KOPT-K1 (cell line): ENCODE results near the gene PIK3R1.

Experiments used
- H3K27ac ChIP-seq: fragments of 200-600 bp; sonication (generic); 2 replicates; pipeline ENCODE4 v1.5.1; 2016; ENCODE audit warnings: antibody characterized with exemption, mild to moderate bottlenecking, low read depth, low read length; ENCODE audit not compliant: poor library complexity, severe bottlenecking
- H3K36me3 ChIP-seq: fragments of 200-600 bp; sonication (generic); 2 replicates; pipeline ENCODE4 v1.5.1; 2017; ENCODE audit warnings: antibody characterized with exemption, mild to moderate bottlenecking, low read length, moderate library complexity; ENCODE audit not compliant: insufficient read depth
- H3K9me3 ChIP-seq: fragments of 200-600 bp; sonication (generic); 2 replicates; pipeline ENCODE4 v1.5.1; 2017; ENCODE audit warnings: antibody characterized with exemption, low read length, mild to moderate bottlenecking; ENCODE audit not compliant: insufficient read depth, poor library complexity, severe bottlenecking

PIK3R1 gene

GRCh38 chr5:68314465-68314864, 98.9 kb downstream of the PIK3R1 start:
- no peaks in the 10 kb centered on the region for H3K9me3 ChIP-seq

GRCh38 chr5:68315679-68316271, 100.2 kb downstream of the PIK3R1 start:
- Histone ChIP-seq H3K36me3 (no peaks in the 10 kb centered on the region), H3K9me3 (no peaks in the 10 kb centered on the region), H3K27ac (no peak overlapping the region)

More at GRCh38 chr5:68314465-68314864, 98.9 kb downstream of the PIK3R1 start:
- Histone ChIP-seq H3K36me3 (no peaks in the 10 kb centered on the region), H3K27ac (no peak overlapping the region)

- Histone ChIP-seq H3K27ac (no peak overlapping the region), H3K36me3 (no peaks in the 10 kb centered on the region), H3K9me3 (no peaks in the 10 kb centered on the region)
These were observed 100.9 kb downstream of the PIK3R1 start for GRCh38 chr5:68316469-68316868.

DNA sequence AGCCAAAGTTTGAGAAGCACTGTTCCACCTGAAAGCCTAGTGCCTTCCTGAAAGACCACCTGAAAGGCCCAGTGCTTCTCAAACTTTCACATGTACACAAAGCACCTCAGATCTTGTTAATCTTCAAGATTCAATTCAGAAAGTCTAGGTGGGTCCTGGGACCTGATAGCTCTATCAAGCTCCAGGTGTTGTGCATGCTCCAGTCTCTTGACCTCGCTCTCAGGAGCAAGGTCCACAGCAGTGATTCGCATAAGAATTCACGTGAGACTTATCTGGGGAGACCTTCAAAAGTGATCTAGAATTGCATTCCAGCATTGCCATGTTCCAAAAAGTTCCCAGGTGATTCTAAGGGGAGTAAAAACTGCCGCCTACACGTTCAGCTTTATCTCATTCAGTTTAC, 102.1 kb downstream of the PIK3R1 start:
- no peaks in the 10 kb centered on the region for H3K36me3 ChIP-seq
- no peak overlapping the region for H3K27ac ChIP-seq
- H3K9me3 ChIP-seq, result no peaks in the 10 kb centered on the region

DNA sequence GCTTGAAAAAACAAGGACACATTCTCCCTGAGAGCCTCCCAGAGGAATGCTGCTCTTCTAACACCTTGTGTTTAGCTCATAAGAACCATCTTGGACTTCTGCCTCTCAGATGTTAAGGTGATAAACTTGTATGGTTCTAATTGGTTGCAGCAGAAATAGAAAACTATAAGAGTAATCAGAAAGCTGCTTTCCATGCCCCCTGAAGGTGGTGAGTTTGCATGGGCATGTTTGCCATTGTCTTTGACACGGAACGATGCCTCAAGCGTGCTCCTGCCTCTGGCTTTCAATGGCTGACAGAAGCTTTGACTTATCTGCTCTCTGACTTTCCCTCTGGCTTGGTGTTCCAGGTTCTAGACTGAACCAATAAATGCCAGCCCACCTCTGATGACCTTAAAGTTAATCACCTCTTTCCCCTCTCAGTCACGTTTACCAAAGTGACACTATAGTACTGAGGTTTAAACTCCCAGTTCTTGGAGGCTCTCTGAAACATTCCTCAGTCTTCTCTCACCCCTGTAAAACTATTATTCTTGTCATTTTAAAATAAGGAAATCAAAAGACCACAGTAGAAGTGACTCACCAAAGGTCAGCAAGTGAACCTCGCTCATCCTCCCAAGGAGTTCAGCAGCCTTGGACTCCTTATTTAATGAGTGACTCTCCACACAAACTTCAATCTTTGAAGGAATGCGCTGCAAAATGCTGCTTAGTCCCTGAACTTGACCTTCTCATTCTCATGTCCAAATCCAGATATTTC, 103.6 kb downstream of the PIK3R1 start:
- H3K27ac ChIP-seq, result no peak overlapping the region

DNA sequence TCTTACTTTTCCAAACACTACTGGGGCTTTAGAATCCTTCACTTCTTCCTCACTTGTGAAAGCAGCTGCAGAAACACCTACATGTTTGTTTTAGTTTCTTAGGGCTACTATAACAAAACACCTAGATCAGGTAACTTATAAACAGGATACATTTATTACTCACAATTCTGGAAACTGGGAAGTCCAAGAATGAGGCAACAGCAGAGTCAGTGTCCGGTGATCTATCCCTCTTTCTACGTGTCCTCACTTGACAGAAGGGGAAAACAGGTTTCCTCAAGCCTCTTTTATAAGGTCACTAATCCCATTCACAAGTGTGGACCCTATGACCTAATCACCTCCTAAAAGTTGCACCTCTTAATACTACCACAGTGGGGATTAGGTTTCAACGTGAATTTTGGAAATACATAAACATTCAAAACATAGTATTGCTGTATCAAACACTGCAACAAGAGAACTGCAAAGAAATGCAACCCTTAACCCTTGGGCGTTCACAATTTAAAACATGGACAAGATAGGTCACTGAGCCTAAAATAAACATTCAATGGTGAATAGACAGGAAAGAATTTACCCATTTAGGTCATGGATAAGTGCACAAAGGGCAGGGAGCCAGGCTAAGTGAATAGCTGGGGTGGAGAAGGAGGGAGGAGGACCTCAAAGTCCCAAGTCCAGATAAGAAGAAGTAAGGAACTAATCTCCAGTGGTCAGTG, 104.3 kb downstream of the PIK3R1 start:
- Histone ChIP-seq H3K27ac (no peak overlapping the region), H3K36me3 (no peaks in the 10 kb centered on the region), H3K9me3 (no peaks in the 10 kb centered on the region)

More for the DNA sequence above, 103.6 kb downstream of the PIK3R1 start:
- Histone ChIP-seq H3K9me3 (no peaks in the 10 kb centered on the region), H3K36me3 (no peaks in the 10 kb centered on the region)

- Histone ChIP-seq H3K9me3 (no peaks in the 10 kb centered on the region), H3K27ac (no peak overlapping the region), H3K36me3 (no peaks in the 10 kb centered on the region)
These were observed 104.9 kb downstream of the PIK3R1 start for GRCh38 chr5:68320413-68320986.

DNA sequence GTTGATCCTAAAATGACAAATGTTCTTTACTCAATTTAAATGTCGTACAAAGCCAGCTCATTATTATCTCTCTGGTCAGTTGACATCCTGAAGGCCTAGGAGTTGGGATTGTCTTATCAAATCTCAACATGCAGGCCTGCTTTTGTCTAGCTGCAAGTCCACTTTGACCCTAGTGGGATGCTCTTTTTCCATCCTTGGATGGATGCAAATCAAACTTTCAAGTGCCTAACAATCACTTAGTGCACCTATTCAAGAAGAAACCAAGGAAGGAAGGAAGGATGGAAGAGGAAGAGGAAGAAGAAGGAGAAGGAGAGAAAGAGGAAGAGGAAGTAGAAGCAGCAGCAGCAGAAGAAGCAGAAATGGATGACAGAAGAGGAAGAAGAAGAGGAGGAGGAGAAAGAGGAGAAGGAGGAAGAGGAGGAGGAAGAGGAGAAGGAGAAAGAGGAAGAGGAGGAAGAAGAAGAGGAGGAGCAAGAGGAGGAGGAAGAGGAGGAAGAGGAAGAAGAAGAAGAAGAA, 109.6 kb downstream of the PIK3R1 start:
- Histone ChIP-seq H3K9me3 (no peaks in the 10 kb centered on the region), H3K27ac (no peak overlapping the region), H3K36me3 (no peaks in the 10 kb centered on the region)

- H3K9me3 ChIP-seq, result no peaks in the 10 kb centered on the region
- no peaks in the 10 kb centered on the region for H3K36me3 ChIP-seq
- no peak overlapping the region for H3K27ac ChIP-seq
These were observed 114.1 kb downstream of the PIK3R1 start for GRCh38 chr5:68329554-68330255.

GRCh38 chr5:68330574-68330973, 115.0 kb downstream of the PIK3R1 start:
- Histone ChIP-seq H3K36me3 (no peaks in the 10 kb centered on the region), H3K27ac (no peak overlapping the region)

GRCh38 chr5:68331192-68332079, 115.9 kb downstream of the PIK3R1 start:
- H3K27ac ChIP-seq, result no peak overlapping the region

More at GRCh38 chr5:68330574-68330973, 115.0 kb downstream of the PIK3R1 start:
- H3K9me3 ChIP-seq, result no peaks in the 10 kb centered on the region

GRCh38 chr5:68332080-68332451, 116.5 kb downstream of the PIK3R1 start:
- H3K36me3 ChIP-seq, result no peaks in the 10 kb centered on the region
- H3K9me3 ChIP-seq, result no peaks in the 10 kb centered on the region
- H3K27ac ChIP-seq, result no peak overlapping the region

More at GRCh38 chr5:68331192-68332079, 115.9 kb downstream of the PIK3R1 start:
- Histone ChIP-seq H3K36me3 (no peaks in the 10 kb centered on the region), H3K9me3 (no peaks in the 10 kb centered on the region)

DNA sequence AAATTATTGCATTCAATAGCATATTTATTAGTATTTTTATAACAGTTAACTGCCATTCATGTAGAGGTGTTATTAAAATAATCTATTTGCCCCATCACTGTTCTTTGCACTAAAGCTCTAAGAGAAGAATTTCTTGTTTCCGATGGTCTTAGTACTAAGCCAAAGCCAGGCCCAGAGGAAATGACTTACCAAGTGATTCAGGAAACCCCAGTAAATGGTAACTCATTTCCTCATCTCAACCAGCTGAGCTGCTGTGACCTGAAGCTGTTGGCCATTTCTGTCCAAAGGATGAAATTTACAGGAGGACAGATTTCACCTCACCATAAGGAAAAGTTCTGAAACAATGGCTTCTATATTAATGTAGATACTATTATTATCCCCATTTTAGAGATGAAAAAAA, 117.0 kb downstream of the PIK3R1 start:
- Histone ChIP-seq H3K9me3 (no peaks in the 10 kb centered on the region), H3K27ac (no peak overlapping the region), H3K36me3 (no peaks in the 10 kb centered on the region)
